ENCODE measurements around the gene EYS.
"Not testable (repeated sequence)": the region's sequence is repeated elsewhere in the genome, so short reads cannot be mapped to it uniquely, and the experiment has no call there.

Gene EYS

GRCh38 chr6:64589961-64590360, 1117.1 kb downstream of the EYS start:
- DNase-seq (ENCODE audit: low read depth), result no peak

GRCh38 chr6:64580346-64580745, 1126.7 kb downstream of the EYS start:
- no peak for DNase-seq (ENCODE audit: low read depth)

GRCh38 chr6:64553249-64553786, 1153.7 kb downstream of the EYS start:
- no peak for DNase-seq (ENCODE audit: low read depth)

GRCh38 chr6:64547594-64548268, 1159.3 kb downstream of the EYS start:
- no peak for DNase-seq (ENCODE audit: low read depth)

GRCh38 chr6:64539917-64540316, 1167.1 kb downstream of the EYS start:
- no peak for DNase-seq (ENCODE audit: low read depth)

- DNase-seq (ENCODE audit: low read depth), result no peak
Observed at GRCh38 chr6:64538722-64539121, 1168.3 kb downstream of the EYS start.

GRCh38 chr6:64527899-64528298, 1179.1 kb downstream of the EYS start:
- DNase-seq (ENCODE audit: low read depth), result no peak

- no peak for DNase-seq (ENCODE audit: low read depth)
Observed at GRCh38 chr6:64522859-64523258, 1184.2 kb downstream of the EYS start.

GRCh38 chr6:64520050-64520449, 1187.0 kb downstream of the EYS start:
- no peak for DNase-seq (ENCODE audit: low read depth)

- DNase-seq (ENCODE audit: low read depth), result no peak
Observed at GRCh38 chr6:64516393-64516792, 1190.6 kb downstream of the EYS start.

GRCh38 chr6:64507661-64508060, 1199.4 kb downstream of the EYS start:
- no peak for DNase-seq (ENCODE audit: low read depth)

GRCh38 chr6:64505312-64505711, 1201.7 kb downstream of the EYS start:
- DNase-seq (ENCODE audit: low read depth), result no peak

GRCh38 chr6:64504503-64504902, 1202.5 kb downstream of the EYS start:
- no peak for DNase-seq (ENCODE audit: low read depth)

GRCh38 chr6:64502801-64503200, 1204.2 kb downstream of the EYS start:
- no peak for DNase-seq (ENCODE audit: low read depth)

- no peak for DNase-seq (ENCODE audit: low read depth)
Observed at GRCh38 chr6:64497634-64498033, 1209.4 kb downstream of the EYS start.

- DNase-seq (ENCODE audit: low read depth), result no peak
Observed at GRCh38 chr6:64489763-64490162, 1217.3 kb downstream of the EYS start.

- DNase-seq (ENCODE audit: low read depth), result no peak
Observed at GRCh38 chr6:64486578-64487351, 1220.3 kb downstream of the EYS start.

- DNase-seq (ENCODE audit: low read depth), result no peak
Observed at GRCh38 chr6:64483956-64484499, 1223.0 kb downstream of the EYS start.

- DNase-seq (ENCODE audit: low read depth), result no peak
Observed at GRCh38 chr6:64482631-64483030, 1224.4 kb downstream of the EYS start.

- no peak for DNase-seq (ENCODE audit: low read depth)
Observed at GRCh38 chr6:64479134-64479533, 1227.9 kb downstream of the EYS start.

- DNase-seq (ENCODE audit: low read depth), result no peak
Observed at GRCh38 chr6:64477391-64477790, 1229.6 kb downstream of the EYS start.

- no peak for DNase-seq (ENCODE audit: low read depth)
Observed at GRCh38 chr6:64476935-64477334, 1230.1 kb downstream of the EYS start.

GRCh38 chr6:64469405-64469804, 1237.6 kb downstream of the EYS start:
- DNase-seq (ENCODE audit: low read depth), result not testable (repeated sequence)

Measured in activated T-helper 1 cell treated with Interleukin-2 at 50 U/mL for 16 hours (primary cell).